MG63 (cell line): ENCODE data around the gene NDUFB10. TPM values are rescaled to one million over a fixed set of nuclear protein-coding genes. Genes with fewer than 3 reads are reported as not detected.

Experiments used
- DNase-seq: peaks from one replicate; pipeline ENCODE4 v3.0.0-alpha.2; 2020
- H3K27me3 ChIP-seq: fragments of 250-450 bp; sonication (Bioruptor Pico); 2 replicates; pipeline ENCODE4 v1.5.1; 2020; ENCODE audit warnings: mild to moderate bottlenecking, moderate library complexity
- H3K36me3 ChIP-seq: fragments of 250-450 bp; sonication (Bioruptor Pico); 2 replicates; pipeline ENCODE4 v1.5.1; 2020; ENCODE audit warnings: mild to moderate bottlenecking, moderate library complexity
- H3K4me3 ChIP-seq: fragments of 250-450 bp; sonication (Bioruptor Pico); 2 replicates; pipeline ENCODE4 v1.5.1; 2020; ENCODE audit warnings: mild to moderate bottlenecking, moderate library complexity
- H3K9me3 ChIP-seq: fragments of 250-450 bp; sonication (Bioruptor Pico); 2 replicates; pipeline ENCODE4 v1.5.1; 2020; ENCODE audit warnings: mild to moderate bottlenecking, moderate library complexity
- total RNA-seq: library from RNA; depleted of rRNA; stranded (reverse); fragments of >200 nt; shearing (Covaris generic); gene quantifications from 2 replicates; pipeline ENCODE4 v1.2.3, GENCODE V29; 2014; ENCODE audit warnings: low replicate concordance

The NDUFB10 gene
- total RNA-seq, 1 experiment from 2014 or later = 406 TPM

DNA sequence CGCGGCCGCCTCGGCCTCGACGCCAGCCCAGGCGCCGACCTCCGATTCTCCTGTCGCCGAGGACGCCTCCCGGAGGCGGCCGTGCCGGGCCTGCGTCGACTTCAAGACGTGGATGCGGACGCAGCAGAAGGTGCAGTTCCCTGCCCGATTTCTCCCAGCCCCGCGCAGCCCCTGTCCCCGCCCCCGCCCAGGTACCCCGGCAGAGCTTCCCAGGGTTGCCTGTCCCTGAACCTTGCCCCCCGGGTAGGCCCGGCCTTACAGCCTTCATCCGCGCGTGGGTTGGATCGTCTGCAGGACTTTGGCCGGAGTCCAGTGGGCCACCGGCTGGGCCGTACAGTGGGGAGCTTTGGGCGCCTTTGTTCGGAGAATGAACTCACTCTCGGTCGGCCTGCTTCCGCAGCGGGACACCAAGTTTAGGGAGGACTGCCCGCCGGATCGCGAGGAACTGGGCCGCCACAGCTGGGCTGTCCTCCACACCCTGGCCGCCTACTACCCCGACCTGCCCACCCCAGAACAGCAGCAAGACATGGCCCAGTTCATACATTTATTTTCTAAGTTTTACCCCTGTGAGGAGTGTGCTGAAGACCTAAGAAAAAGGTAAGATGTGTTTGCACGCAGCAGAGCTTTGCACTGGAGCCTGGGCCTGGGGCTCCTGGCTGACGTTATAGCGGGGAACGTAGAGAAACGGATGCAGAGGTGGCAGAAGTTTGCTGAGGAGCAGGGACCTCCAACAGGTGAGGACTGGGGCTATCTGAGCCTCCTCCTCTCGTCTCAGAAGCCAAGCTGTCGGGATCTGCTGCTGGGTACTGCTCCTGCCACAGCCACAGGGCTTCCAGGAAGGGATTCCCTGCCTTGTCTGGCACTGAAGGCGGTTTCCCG lies 25.2 kb downstream of the NDUFB10 start:
- peak overlapping the region; percentile 67 for H3K4me3 ChIP-seq
- H3K27me3 ChIP-seq = peaks cover 21% of the 10 kb centered on the region
- peaks cover 23% of the 10 kb centered on the region for H3K36me3 ChIP-seq
- peak; percentile 47 for DNase-seq
- H3K9me3 ChIP-seq = no peaks in the 10 kb centered on the region

DNA sequence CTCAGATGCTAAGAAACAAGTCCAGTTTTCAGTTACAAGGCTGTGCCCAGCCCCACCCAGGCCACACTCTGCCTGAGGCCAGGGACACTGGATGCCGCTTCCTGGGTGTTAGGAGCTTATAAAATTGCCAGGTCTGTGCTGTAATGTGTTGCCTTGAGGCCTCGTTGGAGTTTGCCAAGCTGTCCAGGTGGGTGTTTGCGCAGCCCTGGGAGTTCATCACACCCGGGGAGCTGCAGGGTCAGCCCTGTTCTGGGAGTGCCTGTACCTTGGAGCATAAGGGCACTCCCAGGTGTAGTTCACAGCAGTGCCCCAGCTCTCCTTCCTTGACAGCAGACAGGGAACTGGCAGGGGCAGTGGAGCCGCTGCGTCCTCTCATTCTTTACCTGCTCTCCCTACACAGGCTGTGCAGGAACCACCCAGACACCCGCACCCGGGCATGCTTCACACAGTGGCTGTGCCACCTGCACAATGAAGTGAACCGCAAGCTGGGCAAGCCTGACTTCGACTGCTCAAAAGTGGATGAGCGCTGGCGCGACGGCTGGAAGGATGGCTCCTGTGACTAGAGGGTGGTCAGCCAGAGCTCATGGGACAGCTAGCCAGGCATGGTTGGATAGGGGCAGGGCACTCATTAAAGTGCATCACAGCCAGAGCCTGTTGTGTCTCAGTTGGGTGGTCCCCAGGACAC lies 26.3 kb downstream of the NDUFB10 start:
- Histone ChIP-seq H3K4me3 (peak overlapping the region; percentile 67), H3K27me3 (peaks cover 17% of the 10 kb centered on the region), H3K9me3 (no peaks in the 10 kb centered on the region), H3K36me3 (peaks cover 23% of the 10 kb centered on the region)
- DNase-seq = no peak

DNA sequence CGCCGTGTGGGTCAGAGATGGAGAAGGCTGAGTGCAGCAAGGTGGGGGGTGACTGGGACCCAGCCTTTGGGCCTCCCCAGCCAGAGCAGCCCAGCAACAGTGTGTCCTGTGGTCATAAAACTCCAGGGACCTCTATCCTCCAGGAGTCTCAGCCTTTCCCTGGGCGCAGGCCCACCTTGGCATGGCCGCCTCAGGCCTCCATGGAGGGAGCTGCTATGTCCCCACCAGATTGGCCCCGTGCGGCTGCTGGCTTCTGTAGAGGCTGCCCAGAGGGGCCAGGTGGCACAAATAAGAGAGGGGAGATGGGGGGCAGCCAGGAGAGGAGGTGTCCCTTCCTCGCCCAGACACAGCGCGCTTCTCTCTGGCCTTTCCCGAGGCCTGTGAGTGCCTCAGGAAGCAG lies 27.9 kb downstream of the NDUFB10 start:
- H3K4me3 ChIP-seq = no peak overlapping the region
- peaks cover 23% of the 10 kb centered on the region for H3K36me3 ChIP-seq
- DNase-seq = no peak
- H3K9me3 ChIP-seq = no peaks in the 10 kb centered on the region
- H3K27me3 ChIP-seq = peaks cover 10% of the 10 kb centered on the region

DNA sequence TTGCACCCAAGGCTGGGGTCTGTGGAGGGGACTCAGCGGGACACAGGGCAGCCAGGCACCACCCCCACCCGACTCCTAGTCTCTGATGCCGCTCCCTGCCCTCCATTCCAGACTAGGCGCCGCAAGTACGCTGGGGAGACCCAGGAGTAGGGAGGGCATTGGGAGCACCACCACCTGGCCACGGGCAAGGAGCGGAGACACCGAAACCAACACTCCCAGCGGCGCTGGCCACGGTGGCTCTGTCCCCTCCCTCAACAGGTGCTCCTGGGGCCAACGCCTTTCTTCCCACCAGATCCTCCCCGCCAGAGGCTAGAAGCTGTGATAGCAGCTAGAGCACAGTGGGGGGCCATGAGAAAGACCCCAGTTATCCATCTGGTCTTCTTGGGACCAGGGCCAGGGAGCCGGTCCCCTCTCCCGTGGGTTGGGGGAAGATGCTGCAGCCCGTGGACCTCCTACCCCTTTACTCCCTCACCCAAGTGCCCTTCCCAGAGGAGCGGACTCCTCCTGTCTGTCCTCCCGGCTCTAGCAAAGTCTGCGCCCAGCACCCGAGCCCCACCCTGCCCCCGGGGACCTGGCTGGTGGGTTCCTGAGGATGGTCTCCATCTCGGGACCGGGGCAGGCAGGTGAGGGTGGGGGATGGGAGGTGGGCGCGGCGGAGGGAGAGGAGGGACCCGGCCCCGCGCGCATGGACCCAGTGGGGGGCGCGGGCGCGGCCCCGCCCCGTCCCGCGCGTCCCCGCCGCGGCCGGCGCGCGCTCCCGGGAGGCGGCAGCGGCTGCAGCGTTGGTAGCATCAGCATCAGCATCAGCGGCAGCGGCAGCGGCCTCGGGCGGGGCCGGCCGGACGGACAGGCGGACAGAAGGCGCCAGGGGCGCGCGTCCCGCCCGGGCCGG lies 30.1 kb downstream of the NDUFB10 start, which contains the start of gene SYNGR3:
Gene SYNGR3, plus strand, starts transcription at position 762 of the 892 bp plus-strand sequence. CDS start 133 bp downstream, outside the sequence.
- DNase-seq = peak; percentile 56
- no peak within 1 kb of the TSS for H3K4me3 ChIP-seq
- H3K27me3 ChIP-seq = peaks cover 8% of the 10 kb centered on the region
- H3K9me3 ChIP-seq = no peaks in the 10 kb centered on the region
- peaks cover 23% of the 10 kb centered on the region for H3K36me3 ChIP-seq

DNA sequence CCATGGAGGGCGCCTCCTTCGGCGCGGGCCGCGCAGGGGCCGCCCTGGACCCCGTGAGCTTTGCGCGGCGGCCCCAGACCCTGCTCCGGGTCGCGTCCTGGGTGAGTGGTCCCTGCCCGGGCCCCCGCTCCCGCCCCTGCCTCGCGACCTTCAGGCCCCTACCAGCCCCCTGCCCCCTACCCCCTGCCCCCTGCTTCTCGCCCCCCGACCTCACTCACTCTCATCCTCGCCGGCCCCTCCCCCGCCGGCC lies 30.7 kb downstream of the NDUFB10 start:
- peaks cover 8% of the 10 kb centered on the region for H3K27me3 ChIP-seq
- peaks cover 20% of the 10 kb centered on the region for H3K36me3 ChIP-seq
- DNase-seq = no peak
- no peak overlapping the region for H3K4me3 ChIP-seq
- H3K9me3 ChIP-seq = no peaks in the 10 kb centered on the region

DNA sequence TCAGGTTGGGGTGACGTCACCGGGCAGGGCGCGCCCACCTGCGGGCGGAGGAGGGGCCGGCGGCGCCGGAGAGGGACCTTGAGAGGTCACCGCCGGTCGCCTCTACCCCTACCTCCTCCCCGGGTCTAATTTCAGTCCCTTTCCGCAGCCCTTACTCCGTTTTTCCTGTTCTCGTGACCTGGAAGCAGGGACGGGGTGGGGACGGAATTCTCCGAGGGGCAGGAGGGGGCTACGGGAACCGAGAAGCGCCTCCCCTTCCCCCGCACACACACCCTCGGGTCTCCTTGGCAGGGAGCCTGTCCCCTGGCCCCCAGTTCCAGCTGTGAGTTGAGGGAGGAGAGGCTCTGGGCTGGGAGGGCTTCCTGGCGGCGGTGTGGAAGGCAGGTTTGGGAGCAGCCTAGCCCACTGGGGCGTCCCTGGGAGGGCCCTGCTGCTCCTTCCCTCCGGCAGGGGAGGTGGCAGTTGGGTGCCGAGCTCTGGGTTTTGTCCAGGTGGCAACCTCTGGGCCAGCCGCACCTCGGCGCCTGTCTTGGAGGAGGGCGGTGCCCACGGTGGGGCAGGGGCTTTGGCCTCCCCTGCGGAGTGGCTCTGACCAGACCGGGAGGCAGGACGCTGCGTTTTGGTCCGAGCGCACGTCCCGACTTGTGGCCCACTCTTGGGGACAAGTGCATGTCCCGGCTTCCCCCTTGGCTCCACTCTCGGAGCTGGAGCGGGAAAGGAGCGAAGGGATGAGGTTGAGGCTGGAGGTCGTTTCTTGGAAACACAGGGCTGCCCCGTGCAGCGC lies 31.2 kb downstream of the NDUFB10 start:
- H3K9me3 ChIP-seq = no peaks in the 10 kb centered on the region
- peaks cover 8% of the 10 kb centered on the region for H3K27me3 ChIP-seq
- peaks cover 20% of the 10 kb centered on the region for H3K36me3 ChIP-seq
- no peak for DNase-seq
- H3K4me3 ChIP-seq = no peak overlapping the region

DNA sequence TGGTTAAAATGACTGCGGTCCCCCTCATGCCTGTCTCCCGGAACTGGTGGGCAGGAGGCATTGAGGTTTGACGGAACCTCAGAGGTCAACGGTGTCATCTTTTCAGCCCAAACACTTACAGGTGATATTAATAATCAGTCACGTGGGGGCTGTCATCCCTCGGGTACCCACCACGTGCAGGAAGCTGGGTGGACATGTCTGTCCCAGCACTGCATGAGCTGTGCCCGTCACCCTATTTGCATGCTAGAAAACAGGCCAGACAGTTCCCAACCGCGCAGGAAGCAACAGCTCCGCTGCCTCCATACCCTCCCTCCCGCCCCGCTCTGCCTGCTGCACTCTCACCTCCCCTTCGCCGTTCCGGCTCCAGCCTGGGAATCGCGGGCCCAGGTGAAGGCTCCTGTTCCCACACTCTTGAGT lies 31.8 kb downstream of the NDUFB10 start:
- no peaks in the 10 kb centered on the region for H3K9me3 ChIP-seq
- H3K4me3 ChIP-seq = no peak overlapping the region
- H3K36me3 ChIP-seq = peaks cover 19% of the 10 kb centered on the region
- peaks cover 8% of the 10 kb centered on the region for H3K27me3 ChIP-seq
- DNase-seq = no peak

DNA sequence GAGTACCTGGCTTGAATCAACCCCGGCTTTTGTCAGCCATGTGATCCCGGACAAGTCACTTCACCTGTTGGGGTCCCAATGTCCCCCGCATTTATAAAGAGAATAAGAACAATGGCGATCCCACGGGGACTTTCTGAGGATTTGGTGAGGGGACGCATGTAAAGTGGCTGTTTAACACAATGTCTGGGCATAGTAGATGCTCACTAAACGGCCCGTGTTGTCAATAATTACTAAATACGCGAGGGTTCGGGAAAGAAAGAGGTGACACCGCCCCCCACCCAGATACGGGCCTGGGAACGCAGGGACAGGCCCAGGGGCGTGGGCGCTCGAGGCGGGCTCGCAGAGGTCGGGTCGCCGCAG lies 32.2 kb downstream of the NDUFB10 start:
- peak overlapping the region; percentile 22; the same call in 1 of the 2 replicates for H3K4me3 ChIP-seq
- no peaks in the 10 kb centered on the region for H3K9me3 ChIP-seq
- DNase-seq = no peak

DNA sequence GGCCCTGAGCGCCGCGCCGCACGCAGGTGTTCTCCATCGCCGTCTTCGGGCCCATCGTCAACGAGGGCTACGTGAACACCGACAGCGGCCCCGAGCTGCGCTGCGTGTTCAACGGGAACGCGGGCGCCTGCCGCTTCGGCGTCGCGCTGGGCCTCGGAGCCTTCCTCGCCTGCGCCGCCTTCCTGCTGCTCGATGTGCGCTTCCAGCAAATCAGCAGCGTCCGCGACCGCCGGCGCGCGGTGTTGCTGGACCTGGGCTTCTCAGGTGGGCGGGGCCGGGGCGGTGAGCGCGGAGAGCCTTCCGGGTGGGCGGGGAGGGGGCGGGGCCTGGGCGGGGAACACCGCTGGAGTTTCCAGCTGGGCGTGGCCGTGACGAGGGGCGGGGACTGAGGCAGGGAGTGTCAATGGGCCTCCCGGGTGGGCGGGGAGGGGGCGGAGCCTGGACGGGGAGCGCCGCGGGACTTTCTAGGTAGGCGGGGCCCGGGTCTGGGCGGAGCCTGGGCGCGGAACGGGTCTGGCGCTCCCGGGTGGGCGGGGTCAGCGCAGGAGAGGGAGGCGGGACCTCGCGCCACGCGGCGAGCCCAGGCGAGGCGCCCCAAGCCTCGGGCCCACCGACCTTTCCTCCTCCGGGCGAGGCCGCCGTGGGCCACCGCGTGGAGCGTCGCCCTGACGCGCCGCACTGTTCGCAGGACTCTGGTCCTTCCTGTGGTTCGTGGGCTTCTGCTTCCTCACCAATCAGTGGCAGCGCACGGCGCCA lies 32.8 kb downstream of the NDUFB10 start:
- peak; percentile 87 for DNase-seq
- no peaks in the 10 kb centered on the region for H3K9me3 ChIP-seq
- peak overlapping the region; percentile 22; the same call in 1 of the 2 replicates for H3K4me3 ChIP-seq
- peaks cover 20% of the 10 kb centered on the region for H3K36me3 ChIP-seq
- peaks cover 8% of the 10 kb centered on the region for H3K27me3 ChIP-seq

More for the DNA sequence above, 32.2 kb downstream of the NDUFB10 start:
- peaks cover 8% of the 10 kb centered on the region for H3K27me3 ChIP-seq
- peaks cover 19% of the 10 kb centered on the region for H3K36me3 ChIP-seq

DNA sequence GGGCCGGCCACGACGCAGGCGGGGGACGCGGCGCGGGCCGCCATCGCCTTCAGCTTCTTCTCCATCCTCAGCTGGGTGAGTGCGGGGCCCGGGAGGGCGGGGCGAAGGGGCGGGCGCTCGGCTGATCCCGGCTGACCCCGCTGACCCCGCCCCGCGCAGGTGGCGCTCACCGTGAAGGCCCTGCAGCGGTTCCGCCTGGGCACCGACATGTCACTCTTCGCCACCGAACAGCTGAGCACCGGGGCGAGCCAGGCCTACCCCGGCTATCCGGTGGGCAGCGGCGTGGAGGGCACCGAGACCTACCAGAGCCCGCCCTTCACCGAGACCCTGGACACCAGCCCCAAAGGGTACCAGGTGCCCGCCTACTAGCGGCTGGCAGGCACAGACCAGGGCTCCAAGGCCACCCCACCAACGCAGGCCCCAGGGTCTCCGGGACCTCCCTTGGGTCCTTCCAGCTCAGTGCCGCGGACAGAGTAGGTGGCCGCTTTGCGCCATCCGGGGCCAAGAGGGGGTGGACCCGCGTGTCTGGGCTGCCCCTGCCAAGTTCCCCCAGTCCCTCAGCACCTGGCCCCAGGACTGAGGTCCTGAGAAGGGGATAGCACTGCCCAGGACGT lies 33.5 kb downstream of the NDUFB10 start:
- Histone ChIP-seq H3K27me3 (peaks cover 8% of the 10 kb centered on the region), H3K36me3 (peaks cover 24% of the 10 kb centered on the region), H3K9me3 (no peaks in the 10 kb centered on the region), H3K4me3 (no peak overlapping the region)
- DNase-seq = no peak

DNA sequence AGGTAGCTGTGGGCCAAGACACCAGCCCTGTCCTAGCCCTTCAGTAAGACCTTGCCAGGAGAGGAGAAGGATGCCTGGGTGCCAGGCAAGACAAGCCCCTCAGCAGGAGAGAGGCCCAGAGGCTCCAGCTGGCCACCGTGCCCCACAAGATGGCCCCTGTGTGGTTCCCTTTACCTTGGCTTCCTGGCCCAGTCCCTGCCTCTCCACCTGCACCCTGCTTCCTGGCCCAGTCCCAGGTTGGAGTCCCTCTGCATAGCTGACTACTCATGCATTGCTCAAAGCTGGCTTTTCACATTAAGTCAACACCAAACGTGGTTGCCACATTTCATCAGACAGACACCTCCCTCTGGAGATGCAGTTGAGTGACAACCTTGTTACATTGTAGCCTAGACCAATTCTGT lies 34.4 kb downstream of the NDUFB10 start:
- H3K27me3 ChIP-seq = peaks cover 8% of the 10 kb centered on the region
- DNase-seq = no peak
- H3K36me3 ChIP-seq = peaks cover 32% of the 10 kb centered on the region
- no peak overlapping the region for H3K4me3 ChIP-seq
- no peaks in the 10 kb centered on the region for H3K9me3 ChIP-seq

DNA sequence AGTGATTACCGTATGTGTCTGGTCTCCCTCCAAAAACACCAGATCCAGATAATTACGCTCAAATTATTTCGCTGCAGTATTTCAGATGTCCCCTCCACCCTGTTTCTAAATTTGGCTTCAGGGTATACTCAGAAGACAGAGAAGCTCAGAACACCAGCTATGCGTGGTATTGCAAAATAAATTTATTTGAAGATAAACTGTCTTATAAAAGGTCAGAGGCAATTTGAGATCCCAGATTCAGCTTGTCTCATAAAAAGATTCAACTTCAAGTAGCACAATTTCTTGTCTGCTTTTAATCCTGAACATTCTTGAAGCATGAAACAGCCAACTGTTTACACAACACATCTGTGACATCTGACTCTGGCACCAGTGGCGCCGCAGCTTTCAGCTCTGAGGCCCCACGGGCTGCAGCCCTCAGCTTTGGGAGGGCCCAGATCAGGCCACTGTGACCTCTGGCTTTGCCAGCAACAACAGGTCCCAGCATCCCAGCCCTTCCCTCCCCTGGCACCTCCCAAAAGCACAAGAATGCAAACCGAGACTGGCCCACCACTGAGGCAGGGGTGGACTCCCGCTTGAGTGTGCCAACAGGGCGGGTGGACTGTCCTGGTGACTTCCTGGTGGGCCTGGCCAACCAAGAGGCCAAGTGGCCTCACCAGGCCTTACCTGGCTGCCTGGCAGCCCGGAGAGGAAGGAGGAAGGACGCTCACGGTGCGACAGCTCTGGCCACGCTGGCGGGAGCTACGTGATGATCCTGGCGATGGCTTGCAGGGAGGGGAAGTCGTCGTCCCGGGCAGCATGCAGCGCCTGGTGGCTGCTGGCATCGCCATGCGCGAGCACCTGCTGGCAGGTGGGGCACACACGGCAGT lies 38.4 kb downstream of the NDUFB10 start:
- Histone ChIP-seq H3K9me3 (no peaks in the 10 kb centered on the region), H3K27me3 (no peaks in the 10 kb centered on the region), H3K4me3 (no peak overlapping the region), H3K36me3 (peaks cover 72% of the 10 kb centered on the region)
- DNase-seq = no peak

DNA sequence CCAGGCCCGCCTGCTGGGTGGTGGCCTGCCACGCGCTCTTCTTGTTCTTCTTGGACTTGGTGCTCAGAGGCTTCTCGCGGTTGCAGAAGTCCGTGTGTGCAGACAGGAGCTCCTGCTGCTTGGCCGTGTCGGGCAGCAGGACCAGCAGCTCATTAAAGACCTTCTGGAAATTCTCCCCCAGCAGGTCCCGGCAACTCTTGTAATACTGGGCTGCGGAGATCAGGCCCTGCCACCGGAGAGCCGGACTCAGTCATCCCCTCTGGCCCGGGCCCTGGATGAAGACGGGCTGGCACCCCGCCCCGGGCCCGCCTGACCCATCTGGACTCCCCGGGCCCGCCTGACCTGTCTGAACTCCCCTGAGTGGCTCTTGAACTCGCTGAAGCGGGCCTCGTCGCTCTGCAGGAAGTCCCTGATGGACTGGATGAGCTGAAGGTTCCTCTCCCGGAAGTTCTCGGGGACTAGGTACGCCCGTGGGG lies 39.1 kb downstream of the NDUFB10 start:
- H3K4me3 ChIP-seq = no peak overlapping the region
- no peaks in the 10 kb centered on the region for H3K9me3 ChIP-seq
- H3K27me3 ChIP-seq = no peaks in the 10 kb centered on the region
- H3K36me3 ChIP-seq = peaks cover 79% of the 10 kb centered on the region
- no peak for DNase-seq
